IMR-90 (cell line): ENCODE measurements around the gene RND3. TPM values are rescaled to one million over a fixed set of nuclear protein-coding genes. Genes with fewer than 3 reads are reported as not detected.

Experiments used
- ATAC-seq: fragments of 200-7000 bp; cut with Tn5 transposase; 2 replicates; pipeline ENCODE4 v1.9.1; 2020; ENCODE audit warnings: low read depth, mild to moderate bottlenecking, moderate library complexity
- BruUV-seq: library from RNA; stranded (reverse); fragments of 400-500 nt; replicated peaks from 2 replicates; lab custom pipeline; 2021; lab: Mats Ljungman, UMichigan
- CTCF ChIA-PET: fragments of 300-600 bp; formaldehyde crosslinking; extraction: SDS; loops from one replicate; lab custom pipeline; 2021; ENCODE audit warnings: antibody characterized with exemption; lab: Yijun Ruan, JAX
- POLR2A ChIA-PET: fragments of 300-600 bp; sonication (Branson Sonifier 250); formaldehyde crosslinking; loops from one replicate; lab custom pipeline; 2022; ENCODE audit warnings: antibody characterized with exemption; ENCODE audit not compliant: unreplicated experiment; lab: Charles Lee
- DNase-seq: peaks from one replicate; pipeline ENCODE4 v3.0.0; 2013
- H2AFZ ChIP-seq: replicated peaks from 2 replicates; pipeline ENCODE3; 2013; ENCODE audit warnings: low read length, mild to moderate bottlenecking; ENCODE audit not compliant: poor library complexity
- H2AK5ac ChIP-seq: 2 replicates; pipeline ENCODE4 v1.6.1; 2013; ENCODE audit warnings: low read depth, low read length, inconsistent platforms
- H2AK9ac ChIP-seq: replicated peaks from 2 replicates; pipeline ENCODE3; 2013; ENCODE audit warnings: mild to moderate bottlenecking, low read depth, low read length, moderate library complexity; ENCODE audit not compliant: poor library complexity
- H2BK120ac ChIP-seq: 2 replicates; pipeline ENCODE4 v1.6.1; 2013; ENCODE audit warnings: low read depth, low read length, inconsistent platforms
- H2BK15ac ChIP-seq: 3 replicates; pipeline ENCODE4 v1.6.1; 2013; ENCODE audit warnings: low read depth, low read length, inconsistent platforms
- H2BK20ac ChIP-seq: 2 replicates; pipeline ENCODE4 v1.6.1; 2013; ENCODE audit warnings: low read depth, mild to moderate bottlenecking, inconsistent platforms, low read length, moderate library complexity
- H2BK5ac ChIP-seq: 2 replicates; pipeline ENCODE4 v1.6.1; 2013; ENCODE audit warnings: mild to moderate bottlenecking, low read depth, low read length, inconsistent platforms; ENCODE audit not compliant: poor library complexity, severe bottlenecking
- H3K14ac ChIP-seq: replicated peaks from 2 replicates; pipeline ENCODE4 v1.6.1; 2013; ENCODE audit warnings: low read depth, low read length, inconsistent platforms
- H3K18ac ChIP-seq: 2 replicates; pipeline ENCODE4 v1.6.1; 2013; ENCODE audit warnings: low read depth, low read length, control low read depth
- H3K23ac ChIP-seq: 2 replicates; pipeline ENCODE4 v1.6.1; 2013; ENCODE audit warnings: low read depth, low read length, inconsistent platforms
- H3K27ac ChIP-seq: 2 replicates; pipeline ENCODE4 v1.5.1; 2013; ENCODE audit warnings: mild to moderate bottlenecking, control low read depth, low read length; ENCODE audit not compliant: insufficient read depth
- H3K27me3 ChIP-seq: 2 replicates; pipeline ENCODE4 v1.6.1; 2013; ENCODE audit warnings: low read length; ENCODE audit not compliant: control insufficient read depth, insufficient read depth
- H3K36me3 ChIP-seq: 2 replicates; pipeline ENCODE4 v1.6.1; 2013; ENCODE audit warnings: low read length, mixed read lengths; ENCODE audit not compliant: control insufficient read depth, insufficient read depth
- H3K4ac ChIP-seq: 2 replicates; pipeline ENCODE4 v1.6.1; 2013; ENCODE audit warnings: low read depth, low read length, inconsistent platforms
- H3K4me1 ChIP-seq: 2 replicates; pipeline ENCODE4 v1.6.1; 2013; ENCODE audit warnings: low read length, mixed read lengths; ENCODE audit not compliant: control insufficient read depth, insufficient read depth
- H3K4me2 ChIP-seq: 2 replicates; pipeline ENCODE4 v1.6.1; 2013; ENCODE audit warnings: low read depth, mild to moderate bottlenecking, control low read depth, low read length, moderate library complexity
- H3K4me3 ChIP-seq: 2 replicates; pipeline ENCODE4 v1.5.1; 2013; ENCODE audit warnings: low read depth, mild to moderate bottlenecking, control low read depth, low read length, moderate library complexity; ENCODE audit not compliant: insufficient read depth
- H3K56ac ChIP-seq: 2 replicates; pipeline ENCODE4 v1.6.1; 2013; ENCODE audit warnings: low read length, inconsistent platforms; ENCODE audit not compliant: insufficient read depth; ENCODE audit errors: extremely low read depth
- H3K79me1 ChIP-seq, 2 experiments: 2 replicates each; pipeline ENCODE4 v1.6.1; 2013; ENCODE audit warnings: low read length in 2 of 2, inconsistent platforms in 1 of 2, low read depth in 1 of 2
- H3K9ac ChIP-seq: 2 replicates; pipeline ENCODE4 v1.6.1; 2013; ENCODE audit warnings: low read depth, low read length, control low read depth
- H3K9me1 ChIP-seq: 2 replicates; pipeline ENCODE4 v1.6.1; 2013; ENCODE audit warnings: low read length, inconsistent platforms; ENCODE audit not compliant: insufficient read depth
- H3K9me3 ChIP-seq: 2 replicates; pipeline ENCODE4 v1.6.1; 2013; ENCODE audit warnings: low read length; ENCODE audit not compliant: control insufficient read depth, insufficient read depth
- H4K20me1 ChIP-seq: 2 replicates; pipeline ENCODE4 v1.6.1; 2013; ENCODE audit warnings: low read length, inconsistent platforms; ENCODE audit not compliant: insufficient read depth
- H4K5ac ChIP-seq: 2 replicates; pipeline ENCODE4 v1.6.1; 2013; ENCODE audit warnings: mild to moderate bottlenecking, low read depth, low read length, control low read depth
- H4K8ac ChIP-seq, 2 experiments: 2 replicates each; pipeline ENCODE4 v1.6.1; 2013; ENCODE audit warnings: low read depth in 2 of 2, low read length in 2 of 2, control low read depth in 1 of 2, inconsistent platforms in 1 of 2
- H4K91ac ChIP-seq: 2 replicates; pipeline ENCODE4 v1.6.1; 2013; ENCODE audit warnings: low read depth, low read length, inconsistent platforms; ENCODE audit not compliant: insufficient read depth
- CEBPB ChIP-seq: IDR thresholded peaks from 2 replicates; pipeline ENCODE4 v1.6.1; 2012; ENCODE audit warnings: low read depth, low read length, improper control_type of control experiment
- ELK1 ChIP-seq: fragments of 150-350 bp; IDR thresholded peaks from 2 replicates; pipeline ENCODE4 v1.6.1; 2016; ENCODE audit warnings: low read depth, mild to moderate bottlenecking, low read length, moderate library complexity, borderline replicate concordance
- WGBS, 2 experiments: methylation state at CpG; one replicate each; pipeline versions ENCODE4 v1.1.5 to v1.1.7; 2013; ENCODE audit warnings: missing lambda C conversion rate in 2 of 2; ENCODE audit not compliant: insufficient read length in 1 of 2; ENCODE audit errors: extremely low coverage in 2 of 2; 5-methylcytosine and 5-hydroxymethylcytosine counted together
- dilution Hi-C: fragments of 300-500 bp; cut with HindIII; formaldehyde crosslinking; loops from one replicate; pipeline ENCODE4 v1.14.3; 2018; ENCODE audit warnings: low sequenced_read_pairs; ENCODE audit not compliant: unreplicated experiment
- in situ Hi-C: fragments of 300-500 bp; cut with MboI; formaldehyde crosslinking; loops from 3 replicates; pipeline ENCODE4 v1.14.3; 2019; ENCODE audit warnings: low sequenced_read_pairs, inconsistent platforms, mixed read lengths
- intact Hi-C: fragments of 100-400 bp; cut with micrococcal nuclease; formaldehyde crosslinking; loops from 2 replicates; pipeline ENCODE4 v1.10.0; 2022
- polyA plus RNA-seq, 3 experiments: library from polyadenylated mRNA; depleted of rRNA; stranded (reverse); fragments of >200 nt; gene quantifications; 2 replicates each; pipeline ENCODE4 v1.2.3, GENCODE V29; 2012; ENCODE audit warnings: low replicate concordance in 1 of 3
- total RNA-seq: library from RNA; depleted of rRNA; stranded (reverse); fragments of >200 nt; gene quantifications from 2 replicates; pipeline ENCODE4 v1.2.3, GENCODE V29; 2012

Gene RND3
- total and polyA plus RNA-seq, 2 of the 4 experiments (the other 2 are of a cell fraction), result 111 to 449 TPM

GRCh38 chr2:150450765-150451164 lies 36.7 kb downstream of the RND3 start:
- no peak overlapping the region for H2BK120ac ChIP-seq
- H3K4me1 ChIP-seq, result no peaks in the 10 kb centered on the region
- no peak overlapping the region for H2BK20ac ChIP-seq
- POLR2A ChIA-PET, result no interaction called here
- no peak overlapping the region for H2AK5ac ChIP-seq
- no peak overlapping the region for H3K14ac ChIP-seq
- intact Hi-C loops, result loop anchor here (10.0 kb wide), 1 partner anchor 46 kb away; no protein-coding TSS in a partner anchor
- CTCF ChIA-PET, result no interaction called here
- no peaks in the 10 kb centered on the region for H3K36me3 ChIP-seq
- dilution Hi-C loops, result no loop called here
- WGBS, 2 experiments, result no CpG with 5 or more reads among the region's 3 CpGs
- no peak overlapping the region for H2BK5ac ChIP-seq
- H3K18ac ChIP-seq, result no peak overlapping the region
- H4K5ac ChIP-seq, result no peak overlapping the region
- H2BK15ac ChIP-seq, result no peak overlapping the region
- no peak overlapping the region for H3K9ac ChIP-seq
- H3K9me3 ChIP-seq, result no peaks in the 10 kb centered on the region
- peak; percentile 35 for DNase-seq
- no peak overlapping the region for H4K91ac ChIP-seq
- no peak for TF ChIP-seq ELK1
- TF ChIP-seq CEBPB, result peak; percentile 72
- H3K23ac ChIP-seq, result no peak overlapping the region
- no peak overlapping the region for H3K27ac ChIP-seq
- H3K4me2 ChIP-seq, result no peak overlapping the region
- no peaks in the 10 kb centered on the region for H3K27me3 ChIP-seq
- no peak overlapping the region for H3K4me3 ChIP-seq
- H3K56ac ChIP-seq, result no peak overlapping the region
- in situ Hi-C loops, result loop anchor here (25.0 kb wide), 2 partner anchors 313 to 713 kb away; no protein-coding TSS in a partner anchor
- H4K20me1 ChIP-seq, result no peaks in the 10 kb centered on the region
- no peak overlapping the region for H2AK9ac ChIP-seq
- no peaks in the 10 kb centered on the region for H3K9me1 ChIP-seq
- H4K8ac ChIP-seq, result no peak overlapping the region
- ATAC-seq, result peak; percentile 11; the same call in 1 of the 2 replicates
- no TSS peak for BruUV-seq
- no peak overlapping the region for H3K4ac ChIP-seq
- H2AFZ ChIP-seq, result no peak overlapping the region
- H3K79me1 ChIP-seq, result no peaks in the 10 kb centered on the region
